ENCODE results near the gene LDB1.

DNA sequence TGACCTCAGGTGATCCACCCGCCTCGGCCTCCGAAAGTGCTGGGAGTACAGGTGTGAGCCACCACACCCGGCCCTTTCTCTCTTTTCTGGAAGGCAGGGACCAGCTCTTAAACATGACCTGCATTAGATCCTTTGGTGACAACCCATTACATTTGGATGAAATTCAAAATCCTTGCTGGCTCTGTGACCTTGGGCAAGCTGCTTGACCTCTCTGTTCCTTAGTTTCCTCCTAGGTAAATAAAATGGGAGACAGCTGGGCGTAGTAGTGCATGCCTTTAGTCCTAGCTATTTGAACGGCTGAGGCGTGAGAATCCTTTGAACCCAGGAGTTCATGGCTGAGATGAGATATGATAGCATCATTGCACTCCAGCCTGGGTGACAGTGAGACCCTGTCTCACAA is 23.7 kb downstream of the LDB1 start:
- TF ChIP-seq POLR2A (IDR thresholded peaks at IDR 0.05; ENCODE audit: low read length) = no peak
- TF ChIP-seq GATA1 (IDR thresholded peaks at IDR 0.05; ENCODE audit: low read depth, low read length) = no peak
